A549 (cell line): Measurements from ENCODE around the gene ZNF649. TPM values are rescaled to one million over a fixed set of nuclear protein-coding genes. Genes with fewer than 3 reads are reported as not detected.

ENCODE experiments used
- ATAC-seq, 2 experiments: fragments of 200-7000 bp in 1 of 2; fragments of >200 bp in 1 of 2; cut with Nextera tagmentation in 1 of 2; cut with Tn5 transposase in 1 of 2; 3 replicates each; pipeline versions ENCODE4 v1.8.0 to v1.9.1; 2018 to 2020; ENCODE audit warnings: mild to moderate bottlenecking in 1 of 2, moderate library complexity in 1 of 2
- CTCF ChIA-PET: fragments of 300-600 bp; sonication (Branson Sonifier 250); formaldehyde crosslinking; extraction: SDS; loops from one replicate; lab custom pipeline; 2021; ENCODE audit warnings: antibody characterized with exemption, inconsistent platforms; lab: Yijun Ruan, JAX
- POLR2A ChIA-PET: fragments of 350-600 bp; formaldehyde crosslinking; extraction: SDS; loops from one replicate; lab custom pipeline; 2021; ENCODE audit warnings: antibody characterized with exemption, inconsistent platforms; lab: Yijun Ruan, JAX
- DNase-seq, 2 experiments: peaks; one replicate each; pipeline versions ENCODE4 v3.0.0 to v3.0.0-alpha.2; 2011 to 2016; ENCODE audit warnings: low read depth in 1 of 2, low spot score in 1 of 2
- FAIRE-seq: peaks from 2 replicates; lab custom pipeline; 2011; peaks lifted over from hg19 to GRCh38; lab: Jason Lieb, UNC
- H3K27ac ChIP-seq, 2 experiments: fragments of >200 bp; sonication (Bioruptor Twin); formaldehyde crosslinking; 3 replicates each; pipeline ENCODE4 v1.5.1; 2016 to 2017
- H3K4me1 ChIP-seq: fragments of >200 bp; sonication (Bioruptor Twin); formaldehyde crosslinking; 3 replicates; pipeline ENCODE4 v1.6.1; 2016
- H3K4me2 ChIP-seq: fragments of >200 bp; sonication (Bioruptor Twin); formaldehyde crosslinking; 3 replicates; pipeline ENCODE4 v1.6.1; 2016
- H3K4me3 ChIP-seq: fragments of >200 bp; sonication (Bioruptor Twin); formaldehyde crosslinking; 3 replicates; pipeline ENCODE4 v1.5.1; 2016
- H3K9me3 ChIP-seq: fragments of >200 bp; sonication (Bioruptor Twin); formaldehyde crosslinking; 3 replicates; pipeline ENCODE4 v1.6.1; 2016
- BCL3 ChIP-seq: fragments of >200 bp; sonication (Bioruptor Twin); formaldehyde crosslinking; IDR thresholded peaks from 3 replicates; pipeline ENCODE4 v1.6.1; 2016
- CHD2 ChIP-seq: fragments of 150-350 bp; IDR thresholded peaks from 2 replicates; pipeline ENCODE4 v1.6.1; 2014; ENCODE audit warnings: low read length; ENCODE audit not compliant: partially characterized antibody
- E2F6 ChIP-seq: IDR thresholded peaks from 2 replicates; pipeline ENCODE4 v1.6.1; 2012; ENCODE audit warnings: low read depth, borderline replicate concordance
- EHF ChIP-seq: fragments of 250-450 bp; sonication (Bioruptor Pico); IDR thresholded peaks from 2 replicates; pipeline ENCODE4 v1.5.0; 2020; ENCODE audit warnings: mild to moderate bottlenecking
- EHMT2 ChIP-seq: fragments of 200-600 bp; sonication (generic); IDR thresholded peaks from 2 replicates; pipeline ENCODE4 v1.6.1; 2016; ENCODE audit warnings: antibody characterized with exemption, low read depth, mild to moderate bottlenecking, moderate library complexity
- GATA3 ChIP-seq: IDR thresholded peaks from 2 replicates; pipeline ENCODE4 v1.6.1; 2012; ENCODE audit warnings: borderline replicate concordance
- HDAC2 ChIP-seq: fragments of 200-600 bp; sonication (generic); IDR thresholded peaks from 2 replicates; pipeline ENCODE4 v1.6.1; 2016
- HMGXB4 ChIP-seq: fragments of 250-450 bp; sonication (Bioruptor Pico); IDR thresholded peaks from 2 replicates; pipeline ENCODE4 v1.5.0; 2021; ENCODE audit warnings: mild to moderate bottlenecking, moderate library complexity, borderline replicate concordance
- HOXB13 ChIP-seq: fragments of 250-450 bp; sonication (Bioruptor Pico); IDR thresholded peaks from 2 replicates; pipeline ENCODE4 v1.5.0; 2020; ENCODE audit warnings: low read depth, mild to moderate bottlenecking, moderate library complexity
- JUN ChIP-seq, 2 experiments: fragments of >200 bp; sonication (Bioruptor Twin); formaldehyde crosslinking; IDR thresholded peaks; 2 replicates in 1 of 2; 3 replicates in 1 of 2; pipeline ENCODE4 v1.6.1; 2016 to 2017
- JUNB ChIP-seq: fragments of >200 bp; sonication (Bioruptor Twin); formaldehyde crosslinking; IDR thresholded peaks from 2 replicates; pipeline ENCODE4 v1.6.1; 2016
- KDM1A ChIP-seq: fragments of 200-600 bp; sonication (generic); IDR thresholded peaks from 2 replicates; pipeline ENCODE4 v1.6.1; 2016; ENCODE audit warnings: low read depth, mild to moderate bottlenecking
- KDM5A ChIP-seq: fragments of 200-600 bp; sonication (generic); IDR thresholded peaks from 2 replicates; pipeline ENCODE4 v1.6.1; 2016; ENCODE audit warnings: antibody characterized with exemption, mild to moderate bottlenecking
- MAFK ChIP-seq: fragments of 450-650 bp; IDR thresholded peaks from 2 replicates; pipeline ENCODE4 v1.6.1; 2014; ENCODE audit not compliant: partially characterized antibody
- MAZ ChIP-seq: fragments of 150-350 bp; IDR thresholded peaks from 2 replicates; pipeline ENCODE4 v1.6.1; 2014; ENCODE audit warnings: antibody characterized with exemption, low read depth, low read length, borderline replicate concordance
- NPAS2 ChIP-seq: fragments of 250-450 bp; sonication (Bioruptor Pico); IDR thresholded peaks from 2 replicates; pipeline ENCODE4 v1.8.0; 2022; ENCODE audit warnings: mild to moderate bottlenecking, moderate library complexity, borderline replicate concordance
- NR3C1 ChIP-seq: fragments of >200 bp; sonication (Bioruptor Twin); formaldehyde crosslinking; IDR thresholded peaks from 3 replicates; pipeline ENCODE4 v1.6.1; 2017
- POLR2A ChIP-seq: IDR thresholded peaks from 2 replicates; pipeline ENCODE4 v1.6.1; 2012; ENCODE audit warnings: mild to moderate bottlenecking, low read length
- RAD21 ChIP-seq, 2 experiments: fragments of >200 bp in 1 of 2; sonication (Bioruptor Twin) in 1 of 2; formaldehyde crosslinking in 1 of 2; IDR thresholded peaks in 1 of 2; conservative IDR thresholded peaks in 1 of 2; 2 replicates in 1 of 2; 3 replicates in 1 of 2; pipeline ENCODE4 v1.6.1; 2012 to 2018; ENCODE audit warnings: inconsistent platforms in 1 of 2
- RARB ChIP-seq: fragments of 250-450 bp; sonication (Bioruptor Pico); IDR thresholded peaks from 2 replicates; pipeline ENCODE4 v1.8.0; 2021; ENCODE audit warnings: mild to moderate bottlenecking, moderate library complexity
- RFX5 ChIP-seq: fragments of 450-650 bp; IDR thresholded peaks from 2 replicates; pipeline ENCODE4 v1.7.1; 2014; ENCODE audit warnings: antibody characterized with exemption, mild to moderate bottlenecking, moderate library complexity
- SMC3 ChIP-seq: fragments of >200 bp; sonication (Bioruptor Twin); formaldehyde crosslinking; IDR thresholded peaks from 3 replicates; pipeline ENCODE4 v1.6.1; 2018; ENCODE audit warnings: inconsistent platforms
- WGBS: methylation state at CpG from one replicate; pipeline ENCODE4 v1.1.6; 2017; ENCODE audit errors: missing lambda C conversion rate; 5-methylcytosine and 5-hydroxymethylcytosine counted together
- polyA minus RNA-seq: library from RNA; depleted of rRNA, polyadenylated mRNA; stranded (reverse); fragments of >200 nt; gene quantifications from 2 replicates; pipeline ENCODE4 v1.2.3, GENCODE V29; 2011; rRNA and poly(A)+ RNA removed
- polyA plus RNA-seq, 4 experiments: library from polyadenylated mRNA; depleted of rRNA in 3 of 4; stranded (reverse); fragments of >200 nt; fragmentation: RNase III in 1 of 4; extraction: RNeasy Plus Mini Kit Qiagen cat#74134 plus additional on column Dnase treatment in 1 of 4; gene quantifications; 2 replicates in 3 of 4; 3 replicates in 1 of 4; pipeline ENCODE4 v1.2.3, GENCODE V29; 2011 to 2017

Gene ZNF649
- 0.57 and 1.2 TPM in 2 replicates for polyA plus RNA-seq (2011; rRNA removed)
- 0.14 and 0.15 TPM in 2 replicates for polyA plus RNA-seq (2012; cell fraction: cytosol; rRNA removed)
- polyA plus RNA-seq (2012; cell fraction: nucleus; rRNA removed) = 0.07 and 0.08 TPM in 2 replicates
- 0.31 to 0.63 TPM (median 0.56 TPM) in 3 replicates for polyA plus RNA-seq (2017; fragmentation: RNase III; extraction: RNeasy Plus Mini Kit Qiagen cat#74134 plus additional on column Dnase treatment)
- polyA minus RNA-seq = 0.91 and 2.2 TPM in 2 replicates

GRCh38 chr19:51904331-51905165, at the start of gene ZNF649:
TSS of gene ZNF649 (minus strand) at chr19:51905017. CDS start at chr19:51900107, 4,910 bp downstream.
- Histone ChIP-seq H3K9me3 (peaks cover 58% of the 10 kb centered on the region), H3K4me2 (no peak within 1 kb of the TSS), H3K27ac (no peak within 1 kb of the TSS), H3K4me1 (no peaks in the 10 kb centered on the region), H3K4me3 (peak within 1 kb of the TSS; percentile 37)
- WGBS = 18% methylated on average over 40 of the region's 43 CpGs
- peak; percentile 54; the same call in 1 of the 2 replicates for TF ChIP-seq KDM1A
- TF ChIP-seq JUNB = no peak
- TF ChIP-seq NR3C1 = no peak
- no peak for TF ChIP-seq POLR2A
- TF ChIP-seq MAZ = no peak
- TF ChIP-seq EHMT2 = no peak
- 0 out of 2 replicates have a peak, but pooled peaks have one; percentile 25 for TF ChIP-seq E2F6
- TF ChIP-seq JUN (IDR thresholded peaks at IDR 0.05) = no peak
- FAIRE-seq (no peak), ATAC-seq (peak; percentile 64 to 95; a peak in 4 of 6 replicates), DNase-seq (peak; percentile 13 to 70)
- CTCF ChIA-PET = no interaction called here
- POLR2A ChIA-PET = no interaction called here

GRCh38 chr19:51948975-51949374, 44.2 kb upstream of the ZNF649 start:
- POLR2A ChIA-PET = no interaction called here

GRCh38 chr19:51946602-51947001, 41.8 kb upstream of the ZNF649 start:
- H3K9me3 ChIP-seq = peaks cover 95% of the 10 kb centered on the region
- H3K4me2 ChIP-seq = no peak overlapping the region
- H3K4me1 ChIP-seq = no peaks in the 10 kb centered on the region
- no peak overlapping the region for H3K27ac ChIP-seq
- FAIRE-seq (no peak), DNase-seq (no peak), ATAC-seq (no peak)
- CTCF ChIA-PET = no interaction called here
- no peak overlapping the region for H3K4me3 ChIP-seq
- WGBS = 13% methylated on average over 1 of the region's 1 CpG
- POLR2A ChIA-PET = no interaction called here
- TF ChIP-seq MAFK (peak; percentile 74), EHF (CRISPR knock-in tag) (no peak)
- TF ChIP-seq, all 56 proteins: peak for 1

More at GRCh38 chr19:51948975-51949374, 44.2 kb upstream of the ZNF649 start:
- Histone ChIP-seq H3K4me2 (no peak overlapping the region), H3K27ac (no peak overlapping the region), H3K9me3 (peaks cover 86% of the 10 kb centered on the region), H3K4me3 (no peak overlapping the region), H3K4me1 (no peaks in the 10 kb centered on the region)
- 66% methylated on average over 25 of the region's 25 CpGs for WGBS
- DNase-seq (no peak), ATAC-seq (no peak), FAIRE-seq (no peak)
- CTCF ChIA-PET = no interaction called here
- TF ChIP-seq CHD2 (no peak), SMC3 (no peak), MAZ (no peak), HDAC2 (no peak), HOXB13 (CRISPR knock-in tag) (no peak), NPAS2 (CRISPR knock-in tag) (no peak), RAD21 (conservative IDR thresholded peaks at IDR 0.05 in 1 of 2, IDR thresholded peaks at IDR 0.05 in 1 of 2) (no peak), KDM1A (no peak)

- TF ChIP-seq KDM5A (no peak), RARB (CRISPR knock-in tag) (no peak), HMGXB4 (CRISPR knock-in tag) (no peak), RFX5 (no peak), GATA3 (peak; percentile 26; the same call in 1 of the 2 replicates), BCL3 (no peak)
- TF ChIP-seq, all 56 proteins: peak for 1
- ATAC-seq (no peak), DNase-seq (no peak), FAIRE-seq (no peak)
- Histone ChIP-seq H3K4me2 (no peak overlapping the region), H3K9me3 (peaks cover 97% of the 10 kb centered on the region), H3K4me3 (no peak overlapping the region), H3K27ac (no peak overlapping the region), H3K4me1 (no peaks in the 10 kb centered on the region)
- ChIA-PET POLR2A (no interaction called here), CTCF (no interaction called here)
- WGBS = 65% methylated on average over 7 of the region's 7 CpGs
Measured at GRCh38 chr19:51944798-51945552, 40.2 kb upstream of the ZNF649 start.
